ENCODE data around the gene CCDC28B. TPM values are rescaled to one million over a fixed set of nuclear protein-coding genes. Genes with fewer than 3 reads are reported as not detected.

CCDC28B gene
- total and polyA plus RNA-seq, 2 of the 13 experiments (the other 11 are each of a cell fraction or from before 2014, with no cell fraction given) = 2.6 to 3.5 TPM

DNA sequence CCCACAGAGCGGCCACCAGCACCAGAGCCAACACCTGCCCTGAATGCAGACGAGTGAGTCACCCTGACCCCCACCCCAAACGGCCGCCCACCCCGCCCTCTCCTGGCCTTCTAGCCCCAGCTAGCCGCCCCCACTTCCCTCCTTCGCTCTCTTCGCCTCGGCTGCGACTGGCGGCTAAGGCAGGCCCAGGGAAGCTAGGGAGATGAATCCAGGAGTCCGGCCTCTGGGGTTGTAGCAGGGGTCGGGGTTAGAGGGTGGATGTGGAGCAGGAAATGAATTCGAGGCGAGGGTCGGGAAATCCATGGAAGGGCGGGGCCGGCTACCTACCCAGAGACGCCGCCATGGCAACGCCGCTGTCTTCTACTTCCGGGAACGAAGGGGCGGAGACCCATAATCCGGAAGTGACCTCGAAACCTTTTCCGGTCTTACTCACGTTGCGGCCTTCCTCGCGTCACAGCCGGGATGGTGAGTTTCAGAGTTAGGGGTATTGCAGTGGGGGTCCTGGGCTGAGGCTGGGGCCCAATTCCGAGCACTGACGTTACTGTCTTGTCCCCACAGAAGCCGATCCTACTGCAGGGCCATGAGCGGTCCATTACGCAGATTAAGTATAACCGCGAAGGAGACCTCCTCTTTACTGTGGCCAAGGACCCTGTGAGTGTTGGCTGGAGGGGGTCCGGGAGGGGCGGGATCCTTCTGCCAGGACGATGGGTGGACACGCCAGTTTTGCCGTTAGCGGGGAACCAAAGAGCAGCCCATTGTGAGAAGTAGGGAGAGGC, 21.8 kb downstream of the CCDC28B start, which contains the start of the genes EIF3I and TMEM234 (continued):
- peak in 1 of 2 experiments; percentile 50; a peak in 2 of 4 replicates for TF ChIP-seq HMGXB4 (CRISPR knock-in tag; IDR thresholded peaks at IDR 0.05; ENCODE audit: borderline replicate concordance in 1 of 2, low read depth in 1 of 2)
- TF ChIP-seq MATR3 (CRISPR knock-in tag; IDR thresholded peaks at IDR 0.05) = no peak
- peak; percentile 60; the same call in 1 of the 2 replicates for TF ChIP-seq CAMTA2 (CRISPR knock-in tag; IDR thresholded peaks at IDR 0.05; ENCODE audit: borderline replicate concordance)
- TF ChIP-seq ZSCAN31 (CRISPR knock-in tag; IDR thresholded peaks at IDR 0.05; ENCODE audit: low read depth) = no peak
- peak; percentile 79; the same call in 1 of the 2 replicates for TF ChIP-seq ZNF605 (CRISPR knock-in tag; IDR thresholded peaks at IDR 0.05)
- TF ChIP-seq, protein P1, sequence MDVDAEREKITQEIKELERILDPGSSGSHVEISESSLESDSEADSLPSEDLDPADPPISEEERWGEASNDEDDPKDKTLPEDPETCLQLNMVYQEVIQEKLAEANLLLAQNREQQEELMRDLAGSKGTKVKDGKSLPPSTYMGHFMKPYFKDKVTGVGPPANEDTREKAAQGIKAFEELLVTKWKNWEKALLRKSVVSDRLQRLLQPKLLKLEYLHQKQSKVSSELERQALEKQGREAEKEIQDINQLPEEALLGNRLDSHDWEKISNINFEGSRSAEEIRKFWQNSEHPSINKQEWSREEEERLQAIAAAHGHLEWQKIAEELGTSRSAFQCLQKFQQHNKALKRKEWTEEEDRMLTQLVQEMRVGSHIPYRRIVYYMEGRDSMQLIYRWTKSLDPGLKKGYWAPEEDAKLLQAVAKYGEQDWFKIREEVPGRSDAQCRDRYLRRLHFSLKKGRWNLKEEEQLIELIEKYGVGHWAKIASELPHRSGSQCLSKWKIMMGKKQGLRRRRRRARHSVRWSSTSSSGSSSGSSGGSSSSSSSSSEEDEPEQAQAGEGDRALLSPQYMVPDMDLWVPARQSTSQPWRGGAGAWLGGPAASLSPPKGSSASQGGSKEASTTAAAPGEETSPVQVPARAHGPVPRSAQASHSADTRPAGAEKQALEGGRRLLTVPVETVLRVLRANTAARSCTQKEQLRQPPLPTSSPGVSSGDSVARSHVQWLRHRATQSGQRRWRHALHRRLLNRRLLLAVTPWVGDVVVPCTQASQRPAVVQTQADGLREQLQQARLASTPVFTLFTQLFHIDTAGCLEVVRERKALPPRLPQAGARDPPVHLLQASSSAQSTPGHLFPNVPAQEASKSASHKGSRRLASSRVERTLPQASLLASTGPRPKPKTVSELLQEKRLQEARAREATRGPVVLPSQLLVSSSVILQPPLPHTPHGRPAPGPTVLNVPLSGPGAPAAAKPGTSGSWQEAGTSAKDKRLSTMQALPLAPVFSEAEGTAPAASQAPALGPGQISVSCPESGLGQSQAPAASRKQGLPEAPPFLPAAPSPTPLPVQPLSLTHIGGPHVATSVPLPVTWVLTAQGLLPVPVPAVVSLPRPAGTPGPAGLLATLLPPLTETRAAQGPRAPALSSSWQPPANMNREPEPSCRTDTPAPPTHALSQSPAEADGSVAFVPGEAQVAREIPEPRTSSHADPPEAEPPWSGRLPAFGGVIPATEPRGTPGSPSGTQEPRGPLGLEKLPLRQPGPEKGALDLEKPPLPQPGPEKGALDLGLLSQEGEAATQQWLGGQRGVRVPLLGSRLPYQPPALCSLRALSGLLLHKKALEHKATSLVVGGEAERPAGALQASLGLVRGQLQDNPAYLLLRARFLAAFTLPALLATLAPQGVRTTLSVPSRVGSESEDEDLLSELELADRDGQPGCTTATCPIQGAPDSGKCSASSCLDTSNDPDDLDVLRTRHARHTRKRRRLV (CRISPR knock-in tag; IDR thresholded peaks at IDR 0.05) = 0 out of 2 replicates have a peak, but pooled peaks have one; percentile 67
- TF ChIP-seq NR0B2 (CRISPR knock-in tag; IDR thresholded peaks at IDR 0.05) = peak; percentile 41; the same call in 1 of the 2 replicates
- TF ChIP-seq SUZ12 (IDR thresholded peaks at IDR 0.05; ENCODE audit: low read depth, low read length) = no peak
- peak; percentile 58; the same call in 1 of the 2 replicates for TF ChIP-seq ZNF746 (CRISPR knock-in tag; IDR thresholded peaks at IDR 0.05)
- TF ChIP-seq SP4 (CRISPR knock-in tag; IDR thresholded peaks at IDR 0.05) = peak; percentile 58
- peak; percentile 67; the same call in 1 of the 2 replicates for TF ChIP-seq YEATS4 (CRISPR knock-in tag; IDR thresholded peaks at IDR 0.05; ENCODE audit: borderline replicate concordance)
- TF ChIP-seq GATAD1 (CRISPR knock-in tag; IDR thresholded peaks at IDR 0.05) = peak; percentile 93
- TF ChIP-seq JUNB (CRISPR knock-in tag; IDR thresholded peaks at IDR 0.05; ENCODE audit: borderline replicate concordance) = peak; percentile 36; the same call in 1 of the 2 replicates
- 0 out of 2 replicates have a peak, but pooled peaks have one; percentile 45 for TF ChIP-seq FOXK1 (CRISPR knock-in tag; IDR thresholded peaks at IDR 0.05; ENCODE audit: borderline replicate concordance, low read depth)
- TF ChIP-seq ZNF709 (CRISPR knock-in tag; IDR thresholded peaks at IDR 0.05) = 0 out of 2 replicates have a peak, but pooled peaks have one; percentile 5
- TF ChIP-seq EED (CRISPR knock-in tag; IDR thresholded peaks at IDR 0.05) = no peak
- no peak for TF ChIP-seq ZNF672 (CRISPR knock-in tag; IDR thresholded peaks at IDR 0.05)
- TF ChIP-seq PRPF4 (IDR thresholded peaks at IDR 0.05; ENCODE audit: low read depth, low read length, poor library complexity, severe bottlenecking) = no peak
- TF ChIP-seq SALL2 (CRISPR knock-in tag; IDR thresholded peaks at IDR 0.05) = peak; percentile 78
- TF ChIP-seq RFX5 (IDR thresholded peaks at IDR 0.05; ENCODE audit: low read depth, low read length) = no peak; the same call in 1 of the 2 replicates
- TF ChIP-seq TBX2 (CRISPR knock-in tag; IDR thresholded peaks at IDR 0.05; ENCODE audit: borderline replicate concordance) = no peak
- no peak for TF ChIP-seq ZNF510 (CRISPR knock-in tag; IDR thresholded peaks at IDR 0.05; ENCODE audit: low read depth)
